ENCODE results near the gene MRPS16.

The MRPS16 gene

DNA sequence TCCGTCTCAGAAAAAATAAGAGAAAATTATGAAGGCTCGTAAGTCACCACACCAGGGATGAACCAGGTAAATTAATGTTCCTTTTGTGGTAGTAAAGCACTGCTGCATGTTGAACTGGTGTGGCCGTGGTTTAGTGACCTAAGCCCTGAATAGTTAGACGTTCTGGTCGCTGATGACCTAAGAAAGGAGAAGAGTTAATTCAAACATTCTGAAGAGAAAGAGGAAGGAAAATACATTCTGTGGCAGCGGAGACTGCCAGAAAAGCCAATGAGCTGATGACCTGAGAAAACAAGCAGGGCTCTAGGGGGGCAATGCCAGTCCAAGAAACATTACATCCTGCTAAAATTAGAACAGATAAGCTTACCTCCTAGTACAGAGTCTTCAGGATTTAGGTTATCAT lies 22.9 kb downstream of the MRPS16 start:
- Histone ChIP-seq H2BK12ac (ENCODE audit: low read length in 2 of 2) (no peak overlapping the region), H2BK15ac (ENCODE audit: low read depth, poor library complexity, severe bottlenecking) (no peak overlapping the region), H3K4me2 (ENCODE audit: low read length, poor library complexity, severe bottlenecking) (no peak overlapping the region), H3K4ac (ENCODE audit: low read depth in 1 of 2, low read length in 2 of 2) (no peak overlapping the region), H3K9me3 (ENCODE audit: control insufficient read depth, low read length) (no peaks in the 10 kb centered on the region), H3K27me3 (ENCODE audit: control insufficient read depth in 1 of 2, insufficient read depth in 1 of 2, low read length in 2 of 2) (no peaks in the 10 kb centered on the region), H2AFZ (ENCODE audit: low read depth, low read length) (no peak overlapping the region), H3K4me1 (ENCODE audit: control insufficient read depth, insufficient read depth, low read depth, low read length) (no peaks in the 10 kb centered on the region), H3K27ac (ENCODE audit: low read length, poor library complexity, severe bottlenecking) (no peak overlapping the region), H2BK5ac (ENCODE audit: low read depth, low read length, poor library complexity, severe bottlenecking) (no peak overlapping the region), H2BK120ac (ENCODE audit: low read depth, low read length) (no peak overlapping the region), H3K9ac (ENCODE audit: low read length) (no peak overlapping the region), H3K36me3 (ENCODE audit: control insufficient read depth in 1 of 2, insufficient read depth in 2 of 2, low read depth in 1 of 2, low read length in 2 of 2) (peaks cover under 1 to 64% of the 10 kb centered on the region in 2 experiments), H4K91ac (ENCODE audit: low read length) (no peak overlapping the region), H3K79me1 (replicated peaks; ENCODE audit: low read length, poor library complexity, severe bottlenecking) (peaks cover 1% of the 10 kb centered on the region), H3K14ac (ENCODE audit: low read length in 2 of 2) (no peak overlapping the region), H3K23ac (ENCODE audit: low read length in 2 of 2) (no peak overlapping the region), H3K4me3 (ENCODE audit: insufficient read depth in 1 of 2, low read depth in 1 of 2, low read length in 2 of 2) (no peak overlapping the region), H3K18ac (ENCODE audit: low read depth in 1 of 2, low read length in 2 of 2) (no peak overlapping the region), H2AK5ac (ENCODE audit: low read length, severe bottlenecking) (no peak overlapping the region), H4K8ac (ENCODE audit: low read length) (no peak overlapping the region)
- DNase-seq = no peak
- WGBS = 95% methylated on average over 6 of the region's 6 CpGs

- Histone ChIP-seq H3K4me2 (ENCODE audit: low read length, poor library complexity, severe bottlenecking) (no peak overlapping the region), H4K8ac (ENCODE audit: low read length) (no peak overlapping the region), H3K27ac (ENCODE audit: low read length, poor library complexity, severe bottlenecking) (no peak overlapping the region), H3K4me3 (ENCODE audit: insufficient read depth in 1 of 2, low read depth in 1 of 2, low read length in 2 of 2) (no peak overlapping the region), H3K36me3 (ENCODE audit: control insufficient read depth in 1 of 2, insufficient read depth in 2 of 2, low read depth in 1 of 2, low read length in 2 of 2) (peaks cover 0 to 55% of the 10 kb centered on the region in 2 experiments), H2AFZ (ENCODE audit: low read depth, low read length) (no peak overlapping the region), H2BK5ac (ENCODE audit: low read depth, low read length, poor library complexity, severe bottlenecking) (no peak overlapping the region), H2BK12ac (ENCODE audit: low read length in 2 of 2) (no peak overlapping the region), H3K4me1 (ENCODE audit: control insufficient read depth, insufficient read depth, low read depth, low read length) (no peaks in the 10 kb centered on the region), H3K9me3 (ENCODE audit: control insufficient read depth, low read length) (no peaks in the 10 kb centered on the region), H3K27me3 (ENCODE audit: control insufficient read depth in 1 of 2, insufficient read depth in 1 of 2, low read length in 2 of 2) (no peaks in the 10 kb centered on the region), H3K23ac (ENCODE audit: low read length in 2 of 2) (no peak overlapping the region), H3K14ac (ENCODE audit: low read length in 2 of 2) (no peak overlapping the region), H2BK120ac (ENCODE audit: low read depth, low read length) (no peak overlapping the region), H3K79me1 (replicated peaks; ENCODE audit: low read length, poor library complexity, severe bottlenecking) (no peaks in the 10 kb centered on the region), H3K9ac (ENCODE audit: low read length) (no peak overlapping the region), H4K91ac (ENCODE audit: low read length) (no peak overlapping the region), H3K18ac (ENCODE audit: low read depth in 1 of 2, low read length in 2 of 2) (no peak overlapping the region), H2AK5ac (ENCODE audit: low read length, severe bottlenecking) (no peak overlapping the region), H3K4ac (ENCODE audit: low read depth in 1 of 2, low read length in 2 of 2) (no peak overlapping the region), H2BK15ac (ENCODE audit: low read depth, poor library complexity, severe bottlenecking) (no peak overlapping the region)
- DNase-seq = no peak
- WGBS = 100% methylated on average over 2 of the region's 3 CpGs
Measured at GRCh38 chr10:73228247-73228646, 24.2 kb downstream of the MRPS16 start.

- Histone ChIP-seq H3K4ac (ENCODE audit: low read depth in 1 of 2, low read length in 2 of 2) (no peak overlapping the region), H3K4me1 (ENCODE audit: control insufficient read depth, insufficient read depth, low read depth, low read length) (no peaks in the 10 kb centered on the region), H2BK120ac (ENCODE audit: low read depth, low read length) (no peak overlapping the region), H4K91ac (ENCODE audit: low read length) (no peak overlapping the region), H3K9me3 (ENCODE audit: control insufficient read depth, low read length) (no peaks in the 10 kb centered on the region), H3K18ac (ENCODE audit: low read depth in 1 of 2, low read length in 2 of 2) (no peak overlapping the region), H3K4me3 (ENCODE audit: insufficient read depth in 1 of 2, low read depth in 1 of 2, low read length in 2 of 2) (no peak overlapping the region), H2AFZ (ENCODE audit: low read depth, low read length) (no peak overlapping the region), H3K79me1 (replicated peaks; ENCODE audit: low read length, poor library complexity, severe bottlenecking) (peaks cover 1% of the 10 kb centered on the region), H2BK5ac (ENCODE audit: low read depth, low read length, poor library complexity, severe bottlenecking) (no peak overlapping the region), H3K9ac (ENCODE audit: low read length) (no peak overlapping the region), H3K14ac (ENCODE audit: low read length in 2 of 2) (no peak overlapping the region), H3K23ac (ENCODE audit: low read length in 2 of 2) (no peak overlapping the region), H3K27me3 (ENCODE audit: control insufficient read depth in 1 of 2, insufficient read depth in 1 of 2, low read length in 2 of 2) (no peaks in the 10 kb centered on the region), H2AK5ac (ENCODE audit: low read length, severe bottlenecking) (no peak overlapping the region), H2BK12ac (ENCODE audit: low read length in 2 of 2) (no peak overlapping the region), H4K8ac (ENCODE audit: low read length) (no peak overlapping the region), H3K4me2 (ENCODE audit: low read length, poor library complexity, severe bottlenecking) (no peak overlapping the region), H3K27ac (ENCODE audit: low read length, poor library complexity, severe bottlenecking) (no peak overlapping the region), H2BK15ac (ENCODE audit: low read depth, poor library complexity, severe bottlenecking) (no peak overlapping the region), H3K36me3 (ENCODE audit: control insufficient read depth in 1 of 2, insufficient read depth in 2 of 2, low read depth in 1 of 2, low read length in 2 of 2) (peaks cover 0 to 41% of the 10 kb centered on the region in 2 experiments)
- no peak for DNase-seq
Measured at GRCh38 chr10:73226663-73227062, 25.8 kb downstream of the MRPS16 start.

- H3K4me1 ChIP-seq (ENCODE audit: control insufficient read depth, insufficient read depth, low read depth, low read length) = no peaks in the 10 kb centered on the region
- H3K9ac ChIP-seq (ENCODE audit: low read length) = no peak overlapping the region
- DNase-seq = no peak
- H3K79me1 ChIP-seq (replicated peaks; ENCODE audit: low read length, poor library complexity, severe bottlenecking) = peaks cover 2% of the 10 kb centered on the region
- no peak overlapping the region for H3K4me2 ChIP-seq (ENCODE audit: low read length, poor library complexity, severe bottlenecking)
- H2BK120ac ChIP-seq (ENCODE audit: low read depth, low read length) = no peak overlapping the region
- no peaks in the 10 kb centered on the region for H3K9me3 ChIP-seq (ENCODE audit: control insufficient read depth, low read length)
- H3K27ac ChIP-seq (ENCODE audit: low read length, poor library complexity, severe bottlenecking) = no peak overlapping the region
- no peak overlapping the region for H2BK5ac ChIP-seq (ENCODE audit: low read depth, low read length, poor library complexity, severe bottlenecking)
- H2BK15ac ChIP-seq (ENCODE audit: low read depth, poor library complexity, severe bottlenecking) = no peak overlapping the region
- H3K36me3 ChIP-seq (ENCODE audit: control insufficient read depth in 1 of 2, insufficient read depth in 2 of 2, low read depth in 1 of 2, low read length in 2 of 2) = peaks cover 0 to 30% of the 10 kb centered on the region in 2 experiments
- no peak overlapping the region for H4K8ac ChIP-seq (ENCODE audit: low read length)
- H2AFZ ChIP-seq (ENCODE audit: low read depth, low read length) = no peak overlapping the region
- no peaks in the 10 kb centered on the region for H3K27me3 ChIP-seq (ENCODE audit: control insufficient read depth in 1 of 2, insufficient read depth in 1 of 2, low read length in 2 of 2)
- no peak overlapping the region for H3K4me3 ChIP-seq (ENCODE audit: insufficient read depth in 1 of 2, low read depth in 1 of 2, low read length in 2 of 2)
- no peak overlapping the region for H3K23ac ChIP-seq (ENCODE audit: low read length in 2 of 2)
- H3K4ac ChIP-seq (ENCODE audit: low read depth in 1 of 2, low read length in 2 of 2) = no peak overlapping the region
- H4K91ac ChIP-seq (ENCODE audit: low read length) = no peak overlapping the region
- no peak overlapping the region for H3K14ac ChIP-seq (ENCODE audit: low read length in 2 of 2)
- no peak overlapping the region for H3K18ac ChIP-seq (ENCODE audit: low read depth in 1 of 2, low read length in 2 of 2)
- no peak overlapping the region for H2AK5ac ChIP-seq (ENCODE audit: low read length, severe bottlenecking)
- no peak overlapping the region for H2BK12ac ChIP-seq (ENCODE audit: low read length in 2 of 2)
Measured at GRCh38 chr10:73225518-73225917, 26.9 kb downstream of the MRPS16 start.

All from mesenchymal stem cell (in vitro differentiated cells and primary cell).